Measurements from ENCODE around the gene CA5A. TPM values are rescaled to one million over a fixed set of nuclear protein-coding genes. Genes with fewer than 3 reads are reported as not detected.

CA5A gene
- total and polyA plus RNA-seq, 9 of the 15 experiments (the other 6 are each of a cell fraction or from before 2014, with no cell fraction given), result not detected

DNA sequence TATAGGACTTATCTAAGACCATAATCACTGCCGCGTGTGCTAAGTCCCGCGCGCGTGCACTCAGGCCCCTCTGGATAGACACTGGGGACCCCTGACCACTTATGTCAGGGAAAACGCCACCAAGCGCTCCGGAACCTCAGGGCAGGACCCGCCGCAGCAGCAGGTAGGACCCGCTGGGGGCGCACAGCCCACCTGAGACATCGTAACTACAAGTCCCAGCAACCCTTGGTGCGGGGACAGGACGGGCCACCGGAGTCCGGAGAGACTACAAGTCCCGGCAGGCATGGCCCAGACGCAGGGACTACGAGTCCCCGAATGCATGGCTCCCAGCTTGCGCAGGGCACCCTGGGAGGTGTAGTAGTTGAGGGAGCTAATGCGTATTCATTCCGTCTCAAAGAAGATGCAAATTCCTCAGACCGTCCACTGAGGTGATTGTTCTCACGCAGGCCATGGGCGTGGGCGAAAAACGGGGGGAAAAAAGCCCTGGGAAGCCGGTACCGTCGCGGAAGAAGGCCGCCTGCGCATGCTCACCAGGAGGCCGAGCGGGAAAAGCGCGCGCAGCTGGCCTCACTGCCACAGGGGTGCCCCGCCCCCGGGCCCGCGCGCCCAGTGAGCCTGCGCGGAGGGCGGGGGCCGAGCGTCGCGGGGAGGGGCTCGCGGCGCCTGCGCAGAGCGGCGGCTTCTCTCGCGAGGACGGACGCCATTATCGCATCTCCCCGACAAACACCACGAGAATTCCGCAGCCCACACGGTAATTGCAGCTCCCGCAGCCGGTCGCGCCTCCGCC, 14.6 kb upstream of the CA5A start, which contains the start of gene BANP (continued):
- TF ChIP-seq, protein P1, sequence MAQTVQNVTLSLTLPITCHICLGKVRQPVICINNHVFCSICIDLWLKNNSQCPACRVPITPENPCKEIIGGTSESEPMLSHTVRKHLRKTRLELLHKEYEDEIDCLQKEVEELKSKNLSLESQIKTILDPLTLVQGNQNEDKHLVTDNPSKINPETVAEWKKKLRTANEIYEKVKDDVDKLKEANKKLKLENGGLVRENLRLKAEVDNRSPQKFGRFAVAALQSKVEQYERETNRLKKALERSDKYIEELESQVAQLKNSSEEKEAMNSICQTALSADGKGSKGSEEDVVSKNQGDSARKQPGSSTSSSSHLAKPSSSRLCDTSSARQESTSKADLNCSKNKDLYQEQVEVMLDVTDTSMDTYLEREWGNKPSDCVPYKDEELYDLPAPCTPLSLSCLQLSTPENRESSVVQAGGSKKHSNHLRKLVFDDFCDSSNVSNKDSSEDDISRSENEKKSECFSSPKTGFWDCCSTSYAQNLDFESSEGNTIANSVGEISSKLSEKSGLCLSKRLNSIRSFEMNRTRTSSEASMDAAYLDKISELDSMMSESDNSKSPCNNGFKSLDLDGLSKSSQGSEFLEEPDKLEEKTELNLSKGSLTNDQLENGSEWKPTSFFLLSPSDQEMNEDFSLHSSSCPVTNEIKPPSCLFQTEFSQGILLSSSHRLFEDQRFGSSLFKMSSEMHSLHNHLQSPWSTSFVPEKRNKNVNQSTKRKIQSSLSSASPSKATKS (CRISPR knock-in tag; IDR thresholded peaks at IDR 0.05), result no peak
- TF ChIP-seq, protein P2, sequence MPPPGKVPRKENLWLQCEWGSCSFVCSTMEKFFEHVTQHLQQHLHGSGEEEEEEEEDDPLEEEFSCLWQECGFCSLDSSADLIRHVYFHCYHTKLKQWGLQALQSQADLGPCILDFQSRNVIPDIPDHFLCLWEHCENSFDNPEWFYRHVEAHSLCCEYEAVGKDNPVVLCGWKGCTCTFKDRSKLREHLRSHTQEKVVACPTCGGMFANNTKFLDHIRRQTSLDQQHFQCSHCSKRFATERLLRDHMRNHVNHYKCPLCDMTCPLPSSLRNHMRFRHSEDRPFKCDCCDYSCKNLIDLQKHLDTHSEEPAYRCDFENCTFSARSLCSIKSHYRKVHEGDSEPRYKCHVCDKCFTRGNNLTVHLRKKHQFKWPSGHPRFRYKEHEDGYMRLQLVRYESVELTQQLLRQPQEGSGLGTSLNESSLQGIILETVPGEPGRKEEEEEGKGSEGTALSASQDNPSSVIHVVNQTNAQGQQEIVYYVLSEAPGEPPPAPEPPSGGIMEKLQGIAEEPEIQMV (tag; conservative IDR thresholded peaks at IDR 0.05; ENCODE audit: low read depth), result 0 out of 2 replicates have a peak, but pooled peaks have one; percentile 43
- TF ChIP-seq DNMT1 (IDR thresholded peaks at IDR 0.05) (no peak), CBX5 (IDR thresholded peaks at IDR 0.05; ENCODE audit: borderline replicate concordance, low read depth) (0 out of 2 replicates have a peak, but pooled peaks have one; percentile 15), KDM1A (IDR thresholded peaks at IDR 0.05) (0 out of 4 replicates have a peak, but pooled peaks have one; percentile 21 to 34), NRF1 (conservative IDR thresholded peaks at IDR 0.05 in 1 of 2, IDR thresholded peaks at IDR 0.05 in 1 of 2) (peak; percentile 100), U2AF2 (optimal IDR thresholded peaks at IDR 0.05; ENCODE audit: low read depth, low read length) (no peak), LCOR (CRISPR knock-in tag; IDR thresholded peaks at IDR 0.05) (peak; percentile 78), POLR2G (IDR thresholded peaks at IDR 0.05; ENCODE audit: low read depth, low read length) (peak; percentile 79)

All from K562 (cell line).